Measurements from ENCODE around the gene MGLL. TPM values are rescaled to one million over a fixed set of nuclear protein-coding genes. Genes with fewer than 3 reads are reported as not detected.

MGLL gene
- total RNA-seq, 1 donor from 2014 or later, result 9.4 TPM

- no peaks in the 10 kb centered on the region for H3K9me3 Mint-ChIP-seq
- H3K27ac Mint-ChIP-seq, result no peak overlapping the region
- no peaks in the 10 kb centered on the region for H3K36me3 Mint-ChIP-seq
- no peak overlapping the region for H3K4me3 Mint-ChIP-seq
- H3K27me3 Mint-ChIP-seq, result peaks cover 2% of the 10 kb centered on the region
- peaks cover 6% of the 10 kb centered on the region for H3K4me1 Mint-ChIP-seq (ENCODE audit: unreplicated experiment)
- no peak for DNase-seq (ENCODE audit: extremely low spot score, unreplicated experiment)
- TF ChIP-seq CTCF (conservative IDR thresholded peaks at IDR 0.05), result no peak
Measured at GRCh38 chr3:127754411-127755304, 67.7 kb downstream of the MGLL start.

DNA sequence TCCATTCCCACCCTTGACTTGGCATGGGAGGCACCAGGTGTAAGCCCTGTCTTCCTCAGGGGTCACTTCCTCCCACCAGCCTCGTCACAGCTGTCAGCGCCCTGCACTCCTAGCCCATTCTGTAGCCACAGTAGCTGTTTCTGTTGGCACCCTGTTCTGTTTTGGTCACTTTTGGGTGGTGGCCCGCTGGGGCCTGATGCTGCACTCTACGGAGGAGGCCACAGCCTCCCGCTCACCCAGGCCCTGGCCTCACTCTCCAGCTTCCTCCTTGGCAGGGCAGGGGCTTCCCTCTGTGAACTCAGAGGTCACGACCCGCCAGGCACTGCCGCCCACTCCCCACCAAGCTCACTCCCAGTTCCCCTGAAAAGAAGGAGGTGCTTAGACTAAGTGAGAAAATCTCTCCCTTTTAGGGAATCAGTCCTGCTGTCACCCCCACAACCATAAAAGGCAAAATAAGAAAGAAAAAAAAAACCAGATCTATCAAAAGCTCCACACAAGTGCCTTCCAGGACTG, 68.4 kb downstream of the MGLL start:
- H3K27me3 Mint-ChIP-seq, result peaks cover 5% of the 10 kb centered on the region
- H3K4me1 Mint-ChIP-seq (ENCODE audit: unreplicated experiment), result peaks cover 11% of the 10 kb centered on the region
- H3K36me3 Mint-ChIP-seq, result no peaks in the 10 kb centered on the region
- no peak overlapping the region for H3K27ac Mint-ChIP-seq
- no peak for TF ChIP-seq CTCF (conservative IDR thresholded peaks at IDR 0.05)
- DNase-seq (ENCODE audit: extremely low spot score, unreplicated experiment), result no peak
- H3K9me3 Mint-ChIP-seq, result no peaks in the 10 kb centered on the region
- no peak overlapping the region for H3K4me3 Mint-ChIP-seq

DNA sequence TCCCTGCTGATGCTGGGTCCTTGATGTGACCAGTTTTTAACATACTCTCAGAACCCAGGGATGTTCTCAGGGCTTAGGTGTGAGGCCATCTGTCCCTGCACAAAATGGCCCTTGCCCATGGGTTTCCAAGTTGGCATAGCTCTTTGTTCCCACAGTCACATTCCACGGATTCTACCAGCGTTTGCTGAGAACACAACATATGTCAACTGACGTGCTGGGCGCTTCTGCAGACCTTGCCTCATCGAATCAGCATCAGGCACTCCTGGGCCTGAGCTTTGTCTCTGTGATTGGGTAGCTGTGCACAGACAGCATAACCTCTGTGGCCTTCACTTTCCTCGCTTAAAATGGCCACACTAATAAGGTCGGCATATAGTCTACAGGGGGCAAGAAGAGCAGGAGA, 69.0 kb downstream of the MGLL start:
- Mint-ChIP-seq H3K27ac (no peak overlapping the region), H3K36me3 (no peaks in the 10 kb centered on the region), H3K4me3 (no peak overlapping the region), H3K4me1 (ENCODE audit: unreplicated experiment) (peaks cover 17% of the 10 kb centered on the region), H3K27me3 (peaks cover 5% of the 10 kb centered on the region), H3K9me3 (no peaks in the 10 kb centered on the region)
- no peak for TF ChIP-seq CTCF (conservative IDR thresholded peaks at IDR 0.05)
- no peak for DNase-seq (ENCODE audit: extremely low spot score, unreplicated experiment)

DNA sequence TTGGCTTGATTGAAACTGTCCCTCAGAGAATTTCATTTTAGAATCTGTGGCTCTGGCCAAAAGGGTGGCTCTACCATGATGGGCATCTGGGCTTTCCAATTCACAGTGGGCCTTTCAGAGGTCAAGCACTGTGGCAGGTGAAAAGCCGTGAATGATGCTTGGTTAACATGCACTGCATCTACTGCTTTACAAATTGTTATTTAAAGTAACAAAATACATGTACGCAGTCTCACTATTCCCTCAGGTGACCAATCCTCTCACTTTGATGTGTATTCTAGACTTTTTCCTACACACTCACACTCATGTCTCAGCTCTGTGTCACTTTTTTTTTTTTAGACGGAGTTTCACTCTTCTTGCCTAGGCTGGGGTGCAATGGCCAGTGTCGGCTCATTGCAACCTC, 70.5 kb downstream of the MGLL start:
- H3K27me3 Mint-ChIP-seq, result peaks cover 5% of the 10 kb centered on the region
- no peak for DNase-seq (ENCODE audit: extremely low spot score, unreplicated experiment)
- H3K4me1 Mint-ChIP-seq (ENCODE audit: unreplicated experiment), result peaks cover 26% of the 10 kb centered on the region
- H3K9me3 Mint-ChIP-seq, result no peaks in the 10 kb centered on the region
- no peak overlapping the region for H3K4me3 Mint-ChIP-seq
- H3K27ac Mint-ChIP-seq, result no peak overlapping the region
- TF ChIP-seq CTCF (conservative IDR thresholded peaks at IDR 0.05), result no peak
- no peaks in the 10 kb centered on the region for H3K36me3 Mint-ChIP-seq

DNA sequence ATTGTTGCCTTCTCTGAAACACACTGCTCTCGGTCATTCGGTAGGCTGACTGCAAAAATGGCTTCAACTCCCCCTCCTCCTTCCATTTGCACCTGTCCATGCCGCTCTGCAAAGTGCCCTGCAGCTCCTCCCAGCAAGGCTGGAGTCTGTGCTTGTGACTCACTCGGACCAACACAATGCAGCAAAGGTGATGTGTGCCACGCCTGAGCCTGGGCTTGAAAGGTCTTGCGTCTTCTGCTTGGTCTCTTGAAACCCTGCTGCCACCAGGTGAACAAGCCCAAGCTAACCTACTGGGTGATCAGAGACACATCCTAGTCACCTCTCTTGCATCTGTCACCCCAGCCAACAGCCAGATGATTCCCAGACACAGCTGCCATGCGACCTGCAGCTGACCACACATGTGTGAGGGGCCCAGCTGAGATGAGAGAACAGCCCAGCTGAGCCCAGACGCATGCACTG, 71.1 kb downstream of the MGLL start:
- no peak for TF ChIP-seq CTCF (conservative IDR thresholded peaks at IDR 0.05)
- no peak for DNase-seq (ENCODE audit: extremely low spot score, unreplicated experiment)
- Mint-ChIP-seq H3K27ac (no peak overlapping the region), H3K36me3 (no peaks in the 10 kb centered on the region), H3K9me3 (no peaks in the 10 kb centered on the region), H3K4me1 (ENCODE audit: unreplicated experiment) (peaks cover 26% of the 10 kb centered on the region), H3K4me3 (no peak overlapping the region), H3K27me3 (peaks cover 5% of the 10 kb centered on the region)
